Right lobe of liver (tissue), 4 donors: ENCODE measurements around the gene SELENOM.

ENCODE experiments used
- POLR2A ChIP-seq: fragments of 450-650 bp; IDR thresholded peaks from one replicate; pipeline ENCODE4 v1.6.1; 2017; ENCODE audit warnings: antibody characterized with exemption, mild to moderate bottlenecking
- TF ChIP-seq, protein P1 (sequence below), 4 donors: fragments of 200-600 bp in 3 of 4; fragments of 450-650 bp in 1 of 4; IDR thresholded peaks; one replicate each; pipeline versions ENCODE4 v1.5.1 to v1.8.0; 2016 to 2022; ENCODE audit warnings: antibody characterized with exemption in 4 of 4, mild to moderate bottlenecking in 2 of 4
- donor health status: DM: no; HTN: no; CAD: no.
- donor health status: DM: no; HTN: no; CAD: no.
- donor health status: DM: no; HTN: yes; CAD: no.

DNA sequence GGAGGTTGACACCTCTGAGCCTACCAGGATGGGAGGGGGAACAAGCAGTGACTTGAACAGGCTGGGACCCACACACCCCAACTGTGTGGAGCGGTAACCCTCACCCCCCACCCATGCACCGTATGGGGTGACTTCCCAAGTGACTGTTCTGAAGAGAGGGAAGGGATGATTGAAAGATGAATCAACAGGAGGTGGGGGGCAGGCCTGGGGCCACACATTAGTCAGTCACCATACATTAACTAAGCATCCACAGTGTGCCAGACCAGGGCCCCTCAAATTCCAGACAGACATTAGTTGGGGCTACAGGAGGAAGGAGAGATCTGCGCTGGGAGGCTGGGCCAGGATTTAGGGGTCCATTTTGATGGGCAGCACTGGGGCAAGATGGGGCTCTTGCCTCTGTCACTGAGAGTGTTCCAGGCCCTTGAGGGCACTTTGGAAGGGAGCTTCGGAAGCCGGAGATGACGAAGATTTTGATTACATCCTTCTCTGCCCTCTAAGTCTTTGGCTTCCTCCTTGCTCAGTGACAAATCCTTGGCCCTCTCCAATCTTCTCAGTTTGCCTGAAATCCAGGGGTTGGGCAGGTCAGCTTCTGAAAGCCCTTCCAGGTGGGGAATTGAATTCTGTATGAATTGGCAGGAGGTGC lies 25.3 kb downstream of the SELENOM start:
- TF ChIP-seq, protein P1, sequence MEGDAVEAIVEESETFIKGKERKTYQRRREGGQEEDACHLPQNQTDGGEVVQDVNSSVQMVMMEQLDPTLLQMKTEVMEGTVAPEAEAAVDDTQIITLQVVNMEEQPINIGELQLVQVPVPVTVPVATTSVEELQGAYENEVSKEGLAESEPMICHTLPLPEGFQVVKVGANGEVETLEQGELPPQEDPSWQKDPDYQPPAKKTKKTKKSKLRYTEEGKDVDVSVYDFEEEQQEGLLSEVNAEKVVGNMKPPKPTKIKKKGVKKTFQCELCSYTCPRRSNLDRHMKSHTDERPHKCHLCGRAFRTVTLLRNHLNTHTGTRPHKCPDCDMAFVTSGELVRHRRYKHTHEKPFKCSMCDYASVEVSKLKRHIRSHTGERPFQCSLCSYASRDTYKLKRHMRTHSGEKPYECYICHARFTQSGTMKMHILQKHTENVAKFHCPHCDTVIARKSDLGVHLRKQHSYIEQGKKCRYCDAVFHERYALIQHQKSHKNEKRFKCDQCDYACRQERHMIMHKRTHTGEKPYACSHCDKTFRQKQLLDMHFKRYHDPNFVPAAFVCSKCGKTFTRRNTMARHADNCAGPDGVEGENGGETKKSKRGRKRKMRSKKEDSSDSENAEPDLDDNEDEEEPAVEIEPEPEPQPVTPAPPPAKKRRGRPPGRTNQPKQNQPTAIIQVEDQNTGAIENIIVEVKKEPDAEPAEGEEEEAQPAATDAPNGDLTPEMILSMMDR (IDR thresholded peaks at IDR 0.05) = no peak
- no peak for TF ChIP-seq POLR2A
